Natural killer cell (primary cell): ENCODE data around the gene MACROD2. TPM values are rescaled to one million over a fixed set of nuclear protein-coding genes. Genes with fewer than 3 reads are reported as not detected.

Experiments
- ATAC-seq, 3 donors: fragments of 150-1000 bp in 2 of 3; fragments of 200-7000 bp in 1 of 3; cut with Tn5 transposase; 1 replicate in 1 of 3; 2 replicates in 2 of 3; pipeline ENCODE4 v1.10.0; 2021; ENCODE audit warnings: mild to moderate bottlenecking in 2 of 3, moderate library complexity in 2 of 3
- DNase-seq, 2 donors: peaks; one replicate each; pipeline versions ENCODE4 v3.0.0 to v3.0.0-alpha.2; 2013 to 2021; ENCODE audit warnings: mixed read lengths in 1 of 2
- H3K27ac ChIP-seq: one replicate; pipeline ENCODE4 v1.5.1; 2013; ENCODE audit warnings: mild to moderate bottlenecking, low read length
- H3K27me3 ChIP-seq: one replicate; pipeline ENCODE4 v1.6.1; 2013; ENCODE audit warnings: low read length; ENCODE audit not compliant: control insufficient read depth, insufficient read depth
- H3K36me3 ChIP-seq: one replicate; pipeline ENCODE4 v1.6.1; 2013; ENCODE audit warnings: low read length; ENCODE audit not compliant: control insufficient read depth, insufficient read depth
- H3K4me1 ChIP-seq: one replicate; pipeline ENCODE4 v1.6.1; 2013; ENCODE audit warnings: low read length; ENCODE audit not compliant: control insufficient read depth, insufficient read depth
- H3K4me3 ChIP-seq: one replicate; pipeline ENCODE4 v1.5.1; 2013; ENCODE audit warnings: low read length
- H3K9me3 ChIP-seq: one replicate; pipeline ENCODE4 v1.6.1; 2013; ENCODE audit warnings: low read length; ENCODE audit not compliant: control insufficient read depth, insufficient read depth
- H3K27ac Mint-ChIP-seq, 2 donors: one replicate each; pipeline ENCODE4 v1.8.0; 2022; ENCODE audit warnings: mild to moderate bottlenecking in 2 of 2, mixed read lengths in 2 of 2, moderate library complexity in 1 of 2
- H3K27me3 Mint-ChIP-seq, 2 donors: one replicate each; pipeline ENCODE4 v1.8.0; 2022; ENCODE audit warnings: low read depth in 2 of 2, mixed read lengths in 2 of 2
- H3K36me3 Mint-ChIP-seq: one replicate; pipeline ENCODE4 v1.8.0; 2022; ENCODE audit warnings: mixed read lengths
- H3K4me1 Mint-ChIP-seq, 2 donors: one replicate each; pipeline ENCODE4 v1.8.0; 2022; ENCODE audit warnings: mixed read lengths in 2 of 2
- H3K4me3 Mint-ChIP-seq: one replicate; pipeline ENCODE4 v1.8.0; 2022; ENCODE audit warnings: mild to moderate bottlenecking, moderate library complexity, mixed read lengths
- H3K9me3 Mint-ChIP-seq, 2 donors: one replicate each; pipeline ENCODE4 v1.8.0; 2022; ENCODE audit warnings: mixed read lengths in 2 of 2
- CTCF ChIP-seq: fragments of 200-600 bp; IDR thresholded peaks from one replicate; pipeline ENCODE4 v1.8.0; 2022; ENCODE audit warnings: antibody characterized with exemption
- WGBS: methylation state at CpG from one replicate; pipeline ENCODE4 v1.1.7; 2013; ENCODE audit warnings: missing lambda C conversion rate; ENCODE audit not compliant: insufficient coverage; 5-methylcytosine and 5-hydroxymethylcytosine counted together
- intact Hi-C: fragments of 100-400 bp; cut with micrococcal nuclease; formaldehyde crosslinking; loops from one replicate; pipeline ENCODE4 v1.14.2; 2022
- total RNA-seq, 4 donors: library from RNA; stranded (reverse); fragments of 120-200 nt in 1 of 4; gene quantifications; one replicate each; pipeline versions ENCODE4 v1.2.3 to v1.2.4, GENCODE V29; 2013 to 2022

Gene MACROD2
- total RNA-seq, 3 donors from 2014 or later (not counting 1 experiment from before 2014, with no cell fraction given) = 0.19 to 0.88 TPM; not detected in 1

GRCh38 chr20:14937021-14937420 lies 941.7 kb downstream of the MACROD2 start:
- DNase-seq = no peak
- no peaks in the 10 kb centered on the region for H3K4me1 Mint-ChIP-seq
- H3K9me3 Mint-ChIP-seq = peaks cover 15 to 20% of the 10 kb centered on the region in 2 donors
- TF ChIP-seq CTCF = no peak
- Histone ChIP-seq H3K4me3 (no peak overlapping the region), H3K36me3 (no peaks in the 10 kb centered on the region), H3K4me1 (no peaks in the 10 kb centered on the region), H3K27me3 (no peaks in the 10 kb centered on the region), H3K27ac (no peak overlapping the region), H3K9me3 (peaks cover 3% of the 10 kb centered on the region)
- peaks cover 6% of the 10 kb centered on the region for H3K36me3 Mint-ChIP-seq
- no peak for ATAC-seq
- no peak overlapping the region for H3K4me3 Mint-ChIP-seq
- no peak overlapping the region for H3K27ac Mint-ChIP-seq
- 72% methylated on average over 3 of the region's 3 CpGs for WGBS
- H3K27me3 Mint-ChIP-seq = no peaks in the 10 kb centered on the region
- intact Hi-C loops = no loop called here

- DNase-seq (no peak), ATAC-seq (no peak)
- H3K27ac ChIP-seq = no peak overlapping the region
- Mint-ChIP-seq H3K27me3 (no peaks in the 10 kb centered on the region), H3K4me1 (no peaks in the 10 kb centered on the region), H3K27ac (no peak overlapping the region), H3K4me3 (no peak overlapping the region), H3K9me3 (peaks cover 16 to 20% of the 10 kb centered on the region in 2 donors), H3K36me3 (peaks cover 13% of the 10 kb centered on the region)
- no CpG with 5 or more reads among the region's 2 CpGs for WGBS
- H3K27me3 ChIP-seq = no peaks in the 10 kb centered on the region
- intact Hi-C loops = no loop called here
- no peaks in the 10 kb centered on the region for H3K4me1 ChIP-seq
- H3K9me3 ChIP-seq = peaks cover 3% of the 10 kb centered on the region
- no peak overlapping the region for H3K4me3 ChIP-seq
- TF ChIP-seq CTCF = no peak
- no peaks in the 10 kb centered on the region for H3K36me3 ChIP-seq
Measured at GRCh38 chr20:14937846-14938245, 942.5 kb downstream of the MACROD2 start.

- Histone ChIP-seq H3K27ac (no peak overlapping the region), H3K9me3 (no peaks in the 10 kb centered on the region), H3K4me1 (no peaks in the 10 kb centered on the region), H3K36me3 (no peaks in the 10 kb centered on the region), H3K27me3 (no peaks in the 10 kb centered on the region), H3K4me3 (no peak overlapping the region)
- no peak overlapping the region for H3K4me3 Mint-ChIP-seq
- no peaks in the 10 kb centered on the region for H3K4me1 Mint-ChIP-seq
- WGBS = 67% methylated on average over 1 of the region's 1 CpG
- ATAC-seq (no peak), DNase-seq (no peak)
- intact Hi-C loops = no loop called here
- H3K36me3 Mint-ChIP-seq = peaks cover 3% of the 10 kb centered on the region
- TF ChIP-seq CTCF = no peak
- peaks cover 2 to 9% of the 10 kb centered on the region in 2 donors for H3K9me3 Mint-ChIP-seq
- H3K27ac Mint-ChIP-seq = no peak overlapping the region
- H3K27me3 Mint-ChIP-seq = no peaks in the 10 kb centered on the region
Measured at GRCh38 chr20:14947536-14947935, 952.2 kb downstream of the MACROD2 start.

- intact Hi-C loops = no loop called here
- Histone ChIP-seq H3K27me3 (no peaks in the 10 kb centered on the region), H3K4me3 (no peak overlapping the region), H3K9me3 (no peaks in the 10 kb centered on the region), H3K27ac (no peak overlapping the region), H3K4me1 (no peaks in the 10 kb centered on the region), H3K36me3 (no peaks in the 10 kb centered on the region)
- 32% methylated on average over 1 of the region's 1 CpG for WGBS
- no peak for ATAC-seq
- Mint-ChIP-seq H3K27ac (no peak overlapping the region), H3K36me3 (no peaks in the 10 kb centered on the region), H3K27me3 (no peaks in the 10 kb centered on the region), H3K9me3 (peaks cover 4 to 9% of the 10 kb centered on the region in 2 donors), H3K4me3 (no peak overlapping the region), H3K4me1 (no peaks in the 10 kb centered on the region)
- TF ChIP-seq CTCF = no peak
- no peak for DNase-seq
Measured at GRCh38 chr20:14947946-14948345, 952.6 kb downstream of the MACROD2 start.
